Measurements from ENCODE around the gene DOCK8. TPM values are rescaled to one million over a fixed set of nuclear protein-coding genes. Genes with fewer than 3 reads are reported as not detected.
"Not testable (repeated sequence)": the region's sequence is repeated elsewhere in the genome, so short reads cannot be mapped to it uniquely, and the experiment has no call there.

The DOCK8 gene
- 1.9 and 2.2 TPM in 2 replicates for total RNA-seq (2014; rRNA removed; shearing (Covaris generic))

- Histone ChIP-seq H3K4me3 (peak within 1 kb of the TSS; percentile 61), H3K36me3 (no peaks in the 10 kb centered on the region), H3K9me3 (replicated peaks) (no peaks in the 10 kb centered on the region), H3K27me3 (no peaks in the 10 kb centered on the region; the same call in 1 of the 2 replicates), H3K4me1 (no peaks in the 10 kb centered on the region), H3K27ac (peak within 1 kb of the TSS; percentile 37; the same call in 1 of the 2 replicates)
- peak; percentile 33 to 38 for DNase-seq
Observed at GRCh38 chr9:214648-215493, at the start of gene DOCK8. Gene DOCK8, plus strand, starts transcription at chr9:214865. Its CDS starts 112 bp downstream, at chr9:214977.

DNA sequence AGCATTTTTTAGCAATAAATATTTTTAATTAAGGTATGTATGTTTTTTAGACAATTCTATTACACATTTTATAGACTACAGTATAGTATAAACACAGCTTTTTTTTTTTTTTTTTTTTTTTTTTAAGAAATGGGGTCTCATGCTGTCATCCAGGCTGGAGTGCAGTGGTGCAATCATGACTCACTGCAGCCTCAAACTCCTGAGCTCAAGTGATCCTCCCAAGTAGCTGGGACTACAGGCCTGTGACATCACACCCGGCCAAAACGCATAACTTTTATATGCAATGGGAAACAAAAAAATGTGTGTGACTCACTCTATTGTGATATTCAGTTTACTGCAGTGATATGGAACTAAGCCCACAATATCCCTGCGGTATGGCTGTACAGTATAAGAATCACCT is 44.9 kb upstream of the DOCK8 start:
- not testable (repeated sequence) for H3K27ac ChIP-seq; H3K9me3 ChIP-seq (replicated peaks); H3K4me1 ChIP-seq; H3K4me3 ChIP-seq; H3K27me3 ChIP-seq; H3K36me3 ChIP-seq; DNase-seq

GRCh38 chr9:178140-178825 is 36.4 kb upstream of the DOCK8 start:
- H3K9me3 ChIP-seq (replicated peaks); H3K27me3 ChIP-seq; H3K27ac ChIP-seq; H3K36me3 ChIP-seq; H3K4me1 ChIP-seq: not testable (repeated sequence)
- peak overlapping the region; percentile 37; the same call in 1 of the 2 replicates for H3K4me3 ChIP-seq
- DNase-seq = peak in 1 of 2 experiments; percentile 2

GRCh38 chr9:178970-179383 is 35.7 kb upstream of the DOCK8 start, which contains the start of gene ZNG1A:
Gene ZNG1A, minus strand, starts transcription at chr9:179056. Its CDS starts 87 bp downstream, at chr9:178969.
- not testable (repeated sequence) for H3K27me3 ChIP-seq; H3K4me1 ChIP-seq; H3K36me3 ChIP-seq; H3K9me3 ChIP-seq (replicated peaks); H3K27ac ChIP-seq
- peak; percentile 83 to 89 for DNase-seq
- peak within 1 kb of the TSS; percentile 43 for H3K4me3 ChIP-seq

GRCh38 chr9:199601-200000 is 15.1 kb upstream of the DOCK8 start:
- not testable (repeated sequence) for H3K4me1 ChIP-seq; H3K4me3 ChIP-seq; H3K27ac ChIP-seq; DNase-seq; H3K27me3 ChIP-seq; H3K9me3 ChIP-seq (replicated peaks); H3K36me3 ChIP-seq

- Histone ChIP-seq H3K4me1 (no peaks in the 10 kb centered on the region), H3K36me3 (no peaks in the 10 kb centered on the region), H3K27ac (no peak overlapping the region), H3K27me3 (no peaks in the 10 kb centered on the region), H3K4me3 (no peak overlapping the region), H3K9me3 (replicated peaks) (no peaks in the 10 kb centered on the region)
- no peak for DNase-seq
Observed at GRCh38 chr9:206481-206880, 8.2 kb upstream of the DOCK8 start.

DNA sequence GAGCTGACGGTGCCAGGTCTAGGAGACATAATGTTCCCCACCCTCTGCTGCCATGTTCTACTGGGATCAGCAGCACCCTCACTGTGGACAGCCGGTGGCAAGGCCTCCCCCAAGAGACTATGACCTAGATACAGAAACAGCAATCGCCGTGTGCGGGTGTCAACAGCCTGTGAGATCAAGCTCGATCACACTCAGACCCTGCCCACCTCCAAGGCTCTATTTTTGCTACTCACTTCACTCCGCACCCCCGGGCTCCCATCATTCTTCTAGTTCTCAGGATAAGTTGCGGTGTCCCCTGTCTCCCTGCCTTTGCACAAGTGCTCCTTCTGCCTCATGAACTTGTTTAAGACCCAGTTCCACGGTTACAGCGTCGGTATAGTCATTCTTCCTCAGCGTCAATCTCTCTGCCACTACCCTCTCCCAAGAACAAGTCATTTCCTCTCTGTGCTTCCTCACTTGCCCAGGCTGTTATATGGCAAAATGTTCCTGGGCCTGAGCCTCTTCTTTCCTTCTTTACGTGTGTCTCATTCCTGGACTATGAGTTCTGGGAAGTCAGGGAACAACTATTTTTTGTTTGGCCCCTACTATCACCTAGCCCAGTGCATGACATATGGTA is 5.4 kb upstream of the DOCK8 start:
- Histone ChIP-seq H3K4me3 (no peak overlapping the region), H3K27ac (no peak overlapping the region), H3K9me3 (replicated peaks) (no peaks in the 10 kb centered on the region), H3K27me3 (no peaks in the 10 kb centered on the region), H3K36me3 (no peaks in the 10 kb centered on the region), H3K4me1 (no peaks in the 10 kb centered on the region)
- DNase-seq = no peak

GRCh38 chr9:211036-211435 is 3.6 kb upstream of the DOCK8 start:
- Histone ChIP-seq H3K4me1 (no peaks in the 10 kb centered on the region), H3K27ac (no peak overlapping the region), H3K36me3 (no peaks in the 10 kb centered on the region), H3K27me3 (no peaks in the 10 kb centered on the region), H3K9me3 (replicated peaks) (no peaks in the 10 kb centered on the region), H3K4me3 (no peak overlapping the region)
- no peak for DNase-seq

GRCh38 chr9:211557-211956 is 3.1 kb upstream of the DOCK8 start:
- no peaks in the 10 kb centered on the region for H3K4me1 ChIP-seq
- H3K27ac ChIP-seq = no peak overlapping the region
- no peaks in the 10 kb centered on the region for H3K36me3 ChIP-seq
- no peaks in the 10 kb centered on the region for H3K27me3 ChIP-seq
- no peaks in the 10 kb centered on the region for H3K9me3 ChIP-seq (replicated peaks)
- no peak for DNase-seq
- H3K4me3 ChIP-seq = no peak overlapping the region

DNA sequence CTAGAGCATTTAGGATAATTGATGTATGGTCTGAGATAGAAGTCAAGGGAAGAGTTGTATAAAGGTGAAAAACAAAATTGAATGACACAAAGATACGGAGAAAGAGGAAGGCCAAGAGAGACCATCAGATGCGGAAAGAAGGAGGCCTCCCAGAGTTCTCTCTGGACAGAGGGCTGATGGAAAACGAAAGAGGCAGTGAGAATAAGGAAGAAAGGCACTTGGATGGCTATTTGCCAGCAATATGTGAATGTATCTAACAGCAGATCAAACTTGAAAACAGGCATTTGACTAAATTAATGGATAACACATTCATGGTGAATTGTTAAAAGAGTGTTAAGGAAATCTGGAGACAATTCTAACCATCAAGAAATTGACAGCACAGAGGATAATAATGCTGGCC is 2.4 kb upstream of the DOCK8 start:
- Histone ChIP-seq H3K4me3 (no peak overlapping the region), H3K27ac (no peak overlapping the region), H3K9me3 (replicated peaks) (no peaks in the 10 kb centered on the region), H3K4me1 (no peaks in the 10 kb centered on the region), H3K36me3 (no peaks in the 10 kb centered on the region), H3K27me3 (no peaks in the 10 kb centered on the region)
- no peak for DNase-seq

DNA sequence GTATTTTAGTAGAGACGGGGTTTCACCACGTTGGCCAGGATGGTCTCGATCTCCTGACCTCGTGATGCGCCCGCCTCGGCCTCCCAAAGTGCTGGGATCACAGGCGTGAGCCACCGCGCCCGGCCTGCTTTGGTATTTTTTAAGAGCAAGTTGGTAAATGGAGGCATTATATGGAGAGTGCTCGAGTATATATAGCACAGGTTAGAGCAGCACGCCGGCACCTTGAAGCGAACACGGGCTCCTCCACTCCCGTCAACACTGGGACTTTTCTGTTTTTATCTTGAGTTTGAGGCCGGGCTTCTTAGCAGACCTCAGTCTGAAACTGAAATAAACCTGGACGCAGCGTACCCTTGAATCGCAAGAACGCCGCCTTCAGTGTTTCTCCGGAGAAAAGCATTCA is 764 bp upstream of the DOCK8 start:
- H3K4me1 ChIP-seq; H3K27me3 ChIP-seq; H3K9me3 ChIP-seq (replicated peaks); DNase-seq; H3K27ac ChIP-seq; H3K36me3 ChIP-seq; H3K4me3 ChIP-seq: not testable (repeated sequence)

DNA sequence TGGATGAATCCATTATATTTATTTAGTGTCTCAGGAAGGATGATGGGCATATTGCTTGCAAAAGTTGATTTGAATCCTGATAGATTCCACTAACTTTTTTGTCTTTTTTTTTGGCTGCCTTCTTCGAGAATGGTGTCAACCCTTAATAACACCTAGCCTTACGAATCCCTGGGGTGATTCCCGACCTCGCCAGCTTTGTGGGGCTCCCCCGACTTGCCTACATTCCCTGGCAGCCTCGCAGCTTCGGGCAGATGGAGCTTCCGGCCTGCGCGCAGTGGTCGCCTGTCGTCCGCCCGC is 366 bp upstream of the DOCK8 start:
- Histone ChIP-seq H3K4me3 (peak overlapping the region; percentile 61), H3K27me3 (no peaks in the 10 kb centered on the region; the same call in 1 of the 2 replicates), H3K9me3 (replicated peaks) (no peaks in the 10 kb centered on the region), H3K36me3 (no peaks in the 10 kb centered on the region), H3K27ac (no peak overlapping the region), H3K4me1 (no peaks in the 10 kb centered on the region)
- DNase-seq = no peak

DNA sequence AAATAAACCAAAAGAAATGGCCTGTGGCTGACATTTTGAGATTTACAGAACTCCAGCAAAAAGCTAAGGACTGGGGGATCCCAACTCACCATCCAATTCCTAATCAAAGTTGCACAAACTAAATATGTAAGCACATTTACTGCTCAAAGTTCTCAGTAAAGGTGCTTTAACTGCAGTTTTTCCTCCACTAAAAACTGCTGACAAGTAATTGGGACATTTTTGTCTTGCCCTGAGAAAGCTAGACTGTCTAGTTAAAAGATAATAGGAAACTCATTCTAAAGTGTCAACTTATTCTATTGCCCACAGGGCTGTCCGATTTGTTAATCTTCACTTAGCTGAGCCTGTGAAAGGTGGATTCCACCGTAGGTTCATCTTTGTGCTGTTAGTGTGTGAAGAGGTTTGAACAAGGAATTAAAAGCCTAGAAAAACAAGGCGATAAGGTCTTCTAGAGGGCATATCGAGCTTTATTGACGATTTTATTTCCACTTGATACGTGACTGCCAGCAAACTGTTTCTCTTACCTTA is 1.0 kb downstream of the DOCK8 start:
- Histone ChIP-seq H3K9me3 (replicated peaks) (no peaks in the 10 kb centered on the region), H3K4me1 (no peaks in the 10 kb centered on the region), H3K27me3 (no peaks in the 10 kb centered on the region; the same call in 1 of the 2 replicates), H3K36me3 (no peaks in the 10 kb centered on the region), H3K4me3 (peak overlapping the region; percentile 61), H3K27ac (no peak overlapping the region)
- no peak for DNase-seq

- H3K4me1 ChIP-seq = no peaks in the 10 kb centered on the region
- no peaks in the 10 kb centered on the region; the same call in 1 of the 2 replicates for H3K27me3 ChIP-seq
- H3K4me3 ChIP-seq = no peak overlapping the region
- no peaks in the 10 kb centered on the region for H3K36me3 ChIP-seq
- H3K27ac ChIP-seq = no peak overlapping the region
- no peak for DNase-seq
- H3K9me3 ChIP-seq (replicated peaks) = no peaks in the 10 kb centered on the region
Observed at GRCh38 chr9:216866-217265, 2.2 kb downstream of the DOCK8 start.

DNA sequence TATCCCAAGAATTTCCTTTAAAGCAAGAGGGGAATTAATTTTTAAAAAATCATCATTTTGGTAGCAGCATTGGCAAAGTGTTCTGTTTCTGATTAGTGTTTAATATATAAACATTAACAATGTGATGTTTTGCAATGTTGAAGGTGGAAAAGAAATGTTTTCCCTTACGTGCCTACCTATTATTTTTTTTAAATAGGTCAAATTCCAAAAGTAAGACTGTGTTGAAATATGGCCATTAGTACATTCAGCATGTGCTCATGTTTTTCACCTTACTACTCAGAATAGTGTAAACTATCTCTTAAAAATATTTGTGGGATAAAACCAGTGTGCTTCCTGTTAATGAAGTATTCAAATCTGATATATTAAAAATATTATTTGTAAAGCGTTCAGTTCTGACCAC is 3.3 kb downstream of the DOCK8 start:
- H3K36me3 ChIP-seq = no peaks in the 10 kb centered on the region
- DNase-seq = no peak
- no peaks in the 10 kb centered on the region for H3K4me1 ChIP-seq
- H3K27me3 ChIP-seq = no peaks in the 10 kb centered on the region; the same call in 1 of the 2 replicates
- H3K9me3 ChIP-seq (replicated peaks) = no peaks in the 10 kb centered on the region
- H3K27ac ChIP-seq = no peak overlapping the region
- H3K4me3 ChIP-seq = no peak overlapping the region
